ENCODE results near the gene TFR2.

- TF ChIP-seq, protein P1, sequence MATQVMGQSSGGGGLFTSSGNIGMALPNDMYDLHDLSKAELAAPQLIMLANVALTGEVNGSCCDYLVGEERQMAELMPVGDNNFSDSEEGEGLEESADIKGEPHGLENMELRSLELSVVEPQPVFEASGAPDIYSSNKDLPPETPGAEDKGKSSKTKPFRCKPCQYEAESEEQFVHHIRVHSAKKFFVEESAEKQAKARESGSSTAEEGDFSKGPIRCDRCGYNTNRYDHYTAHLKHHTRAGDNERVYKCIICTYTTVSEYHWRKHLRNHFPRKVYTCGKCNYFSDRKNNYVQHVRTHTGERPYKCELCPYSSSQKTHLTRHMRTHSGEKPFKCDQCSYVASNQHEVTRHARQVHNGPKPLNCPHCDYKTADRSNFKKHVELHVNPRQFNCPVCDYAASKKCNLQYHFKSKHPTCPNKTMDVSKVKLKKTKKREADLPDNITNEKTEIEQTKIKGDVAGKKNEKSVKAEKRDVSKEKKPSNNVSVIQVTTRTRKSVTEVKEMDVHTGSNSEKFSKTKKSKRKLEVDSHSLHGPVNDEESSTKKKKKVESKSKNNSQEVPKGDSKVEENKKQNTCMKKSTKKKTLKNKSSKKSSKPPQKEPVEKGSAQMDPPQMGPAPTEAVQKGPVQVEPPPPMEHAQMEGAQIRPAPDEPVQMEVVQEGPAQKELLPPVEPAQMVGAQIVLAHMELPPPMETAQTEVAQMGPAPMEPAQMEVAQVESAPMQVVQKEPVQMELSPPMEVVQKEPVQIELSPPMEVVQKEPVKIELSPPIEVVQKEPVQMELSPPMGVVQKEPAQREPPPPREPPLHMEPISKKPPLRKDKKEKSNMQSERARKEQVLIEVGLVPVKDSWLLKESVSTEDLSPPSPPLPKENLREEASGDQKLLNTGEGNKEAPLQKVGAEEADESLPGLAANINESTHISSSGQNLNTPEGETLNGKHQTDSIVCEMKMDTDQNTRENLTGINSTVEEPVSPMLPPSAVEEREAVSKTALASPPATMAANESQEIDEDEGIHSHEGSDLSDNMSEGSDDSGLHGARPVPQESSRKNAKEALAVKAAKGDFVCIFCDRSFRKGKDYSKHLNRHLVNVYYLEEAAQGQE (IDR thresholded peaks at IDR 0.05; ENCODE audit: insufficient read depth in 1 of 2, low read depth in 2 of 2, low read length in 2 of 2): peak in 1 of 2 experiments; percentile 64; a peak in 2 of 4 replicates
- TF ChIP-seq POLR2AphosphoS5 (IDR thresholded peaks at IDR 0.05; ENCODE audit: low read depth, low read length): peak; percentile 81
- TF ChIP-seq TAF1 (IDR thresholded peaks at IDR 0.05; ENCODE audit: borderline replicate concordance, insufficient read depth, low read length): 0 out of 2 replicates have a peak, but pooled peaks have one; percentile 73
- TF ChIP-seq SIN3A (IDR thresholded peaks at IDR 0.05; ENCODE audit: borderline replicate concordance, insufficient read depth, low read length): peak; percentile 69; the same call in 1 of the 2 replicates
- peak; percentile 36 for TF ChIP-seq FOXP2 (optimal IDR thresholded peaks at IDR 0.05; ENCODE audit: borderline replicate concordance, extremely low read depth, extremely low read length, insufficient read depth)
These were observed 38.2 kb downstream of the TFR2 start for GRCh38 chr7:100602889-100603725.

All from PFSK-1 (cell line).